SU-DHL-6 (cell line): ENCODE data around the gene RPS6KA4.

ENCODE experiments used
- H2AFZ ChIP-seq: fragments of 200-600 bp; sonication (generic); 2 replicates; pipeline ENCODE4 v1.6.1; 2014; ENCODE audit warnings: low read depth, mild to moderate bottlenecking, moderate library complexity, mixed read lengths, antibody characterized with exemption, low read length; ENCODE audit not compliant: severe bottlenecking
- H3F3A ChIP-seq: fragments of 200-600 bp; shearing (Covaris generic); 2 replicates; pipeline ENCODE4 v1.6.0; 2016; ENCODE audit warnings: antibody characterized with exemption, mild to moderate bottlenecking; ENCODE audit not compliant: insufficient read depth
- H3K27ac ChIP-seq: fragments of 200-600 bp; sonication (generic); 2 replicates; pipeline ENCODE4 v1.5.1; 2016; ENCODE audit warnings: low read depth, mild to moderate bottlenecking, low read length, moderate library complexity, mixed read lengths
- H3K27me3 ChIP-seq: fragments of 200-600 bp; sonication (generic), shearing (Covaris generic); 2 replicates; pipeline ENCODE4 v1.6.0; 2014; ENCODE audit warnings: mild to moderate bottlenecking, low read length
- H3K36me3 ChIP-seq: fragments of 200-600 bp; sonication (generic); 2 replicates; pipeline ENCODE4 v1.6.1; 2014; ENCODE audit warnings: mild to moderate bottlenecking, low read length, mixed read lengths
- H3K4me2 ChIP-seq: fragments of 300-600, 200-600 bp; shearing (Covaris generic), sonication (generic); 2 replicates; pipeline ENCODE4 v1.6.0; 2014; ENCODE audit warnings: low read length, low read depth, mild to moderate bottlenecking; ENCODE audit not compliant: poor library complexity, severe bottlenecking
- H3K4me3 ChIP-seq: fragments of 200-600 bp; sonication (generic); 2 replicates; pipeline ENCODE4 v1.5.1; 2014; ENCODE audit warnings: antibody characterized with exemption, low read length, mild to moderate bottlenecking, mixed read lengths; ENCODE audit not compliant: insufficient read depth, poor library complexity, severe bottlenecking
- H3K79me2 ChIP-seq: fragments of 200-600 bp; sonication (generic); 2 replicates; pipeline ENCODE4 v1.6.1; 2014; ENCODE audit warnings: mild to moderate bottlenecking, low read length, moderate library complexity; ENCODE audit not compliant: insufficient read depth
- H3K9ac ChIP-seq: fragments of 200-600 bp; sonication (generic); 2 replicates; pipeline ENCODE4 v1.7.0; 2014; ENCODE audit warnings: mild to moderate bottlenecking, low read length
- H3K9me2 ChIP-seq: fragments of 200-600 bp; sonication (generic); replicated peaks from 2 replicates; pipeline ENCODE4 v1.6.1; 2014; ENCODE audit warnings: low read length; ENCODE audit not compliant: insufficient read depth
- H3K9me3 ChIP-seq: fragments of 200-600 bp; sonication (generic); 2 replicates; pipeline ENCODE4 v1.6.1; 2014; ENCODE audit warnings: low read length, mixed read lengths; ENCODE audit not compliant: insufficient read depth
- H4K20me1 ChIP-seq: fragments of 200-600 bp; sonication (generic); 2 replicates; pipeline ENCODE4 v1.6.1; 2014; ENCODE audit warnings: low read depth, mild to moderate bottlenecking, antibody characterized with exemption, low read length, moderate library complexity, mixed read lengths
- CTCF ChIP-seq: fragments of 200-600 bp; sonication (generic); IDR thresholded peaks from one replicate; pipeline ENCODE4 v1.5.1; 2017; ENCODE audit warnings: antibody characterized with exemption, mild to moderate bottlenecking, low read length, moderate library complexity; ENCODE audit not compliant: insufficient read depth, poor library complexity, severe bottlenecking
- EZH2phosphoT487 ChIP-seq: fragments of 200-600 bp; sonication (generic), shearing (Covaris generic); conservative IDR thresholded peaks from 2 replicates; pipeline ENCODE4 v1.6.1; 2018; ENCODE audit warnings: mild to moderate bottlenecking, antibody characterized with exemption, low read length, moderate library complexity, mixed read lengths

Gene RPS6KA4

DNA sequence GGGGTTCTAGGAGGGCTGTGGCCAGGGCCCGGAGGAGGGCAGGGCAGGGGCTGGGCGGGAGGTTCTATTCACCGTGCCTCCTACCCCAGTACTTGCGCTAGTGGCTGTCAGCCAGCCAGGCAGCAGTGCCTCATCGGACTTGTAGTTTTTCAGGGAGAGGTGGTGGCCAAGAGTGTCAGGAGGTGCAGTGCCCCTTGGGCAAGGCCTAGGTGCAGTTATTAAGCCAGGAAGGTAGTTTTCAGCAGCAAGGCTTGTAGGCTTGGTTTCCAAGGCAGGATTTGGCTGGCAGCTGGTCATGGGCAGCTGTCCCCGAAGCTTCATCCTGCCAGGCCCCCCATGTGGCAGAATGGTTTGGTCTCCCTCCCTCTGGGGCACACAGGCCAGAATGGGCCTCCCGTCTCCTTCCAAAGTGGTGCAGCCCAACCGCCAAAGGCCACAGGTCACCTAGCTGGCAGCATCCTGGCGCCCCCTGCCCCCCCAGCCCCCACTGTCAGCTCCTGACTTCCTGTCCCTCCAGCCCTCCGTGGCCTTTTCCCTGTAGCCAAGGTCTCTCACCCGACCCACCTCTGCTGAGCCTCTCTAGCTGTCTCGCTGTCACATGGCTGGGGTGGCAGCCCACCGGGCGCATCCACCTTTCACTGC lies 10.5 kb upstream of the RPS6KA4 start:
- Histone ChIP-seq H3K4me2 (no peak overlapping the region), H3K4me3 (no peak overlapping the region), H4K20me1 (no peaks in the 10 kb centered on the region), H3K36me3 (no peaks in the 10 kb centered on the region), H3F3A (no peaks in the 10 kb centered on the region), H3K9me3 (no peaks in the 10 kb centered on the region), H3K79me2 (no peaks in the 10 kb centered on the region), H3K9ac (no peak overlapping the region), H2AFZ (no peak overlapping the region), H3K9me2 (no peaks in the 10 kb centered on the region), H3K27ac (no peak overlapping the region), H3K27me3 (no peaks in the 10 kb centered on the region)
- no peak for TF ChIP-seq CTCF
- TF ChIP-seq EZH2phosphoT487 = no peak

DNA sequence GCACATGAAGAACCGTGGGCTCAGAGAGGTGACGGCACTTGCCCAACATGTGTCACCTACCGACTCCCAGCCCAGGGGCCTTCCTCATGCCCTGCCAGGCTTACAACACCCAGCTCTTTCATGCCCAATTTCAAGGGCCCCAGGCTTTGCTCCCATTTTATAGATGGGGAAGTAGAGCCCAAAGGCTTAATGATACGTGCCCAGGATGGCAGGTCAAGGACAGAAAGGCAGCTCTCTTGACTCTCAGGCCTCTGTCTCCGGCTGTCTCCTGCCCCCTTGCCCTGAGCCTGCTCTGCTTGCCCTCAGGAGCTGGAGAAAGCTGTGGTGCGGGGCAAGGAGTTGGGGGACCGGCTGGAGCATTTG lies 10.0 kb upstream of the RPS6KA4 start:
- Histone ChIP-seq H3K4me2 (no peak overlapping the region), H3K9me3 (no peaks in the 10 kb centered on the region), H3K4me3 (no peak overlapping the region), H3K27ac (no peak overlapping the region), H3K9me2 (no peaks in the 10 kb centered on the region), H3K9ac (no peak overlapping the region), H2AFZ (no peak overlapping the region), H3K79me2 (no peaks in the 10 kb centered on the region), H3K36me3 (no peaks in the 10 kb centered on the region), H3F3A (no peaks in the 10 kb centered on the region), H4K20me1 (no peaks in the 10 kb centered on the region), H3K27me3 (no peaks in the 10 kb centered on the region)
- no peak for TF ChIP-seq EZH2phosphoT487
- TF ChIP-seq CTCF = no peak

GRCh38 chr11:64349404-64349803 lies 9.6 kb upstream of the RPS6KA4 start:
- Histone ChIP-seq H3K79me2 (no peaks in the 10 kb centered on the region), H3K27ac (no peak overlapping the region), H3K9me3 (no peaks in the 10 kb centered on the region), H3F3A (no peaks in the 10 kb centered on the region), H4K20me1 (no peaks in the 10 kb centered on the region), H3K36me3 (no peaks in the 10 kb centered on the region), H3K9me2 (no peaks in the 10 kb centered on the region), H2AFZ (no peak overlapping the region), H3K4me3 (no peak overlapping the region), H3K9ac (no peak overlapping the region), H3K4me2 (no peak overlapping the region), H3K27me3 (no peaks in the 10 kb centered on the region)
- TF ChIP-seq CTCF (no peak), EZH2phosphoT487 (no peak)
